Transverse colon (tissue), 4 donors: ENCODE results near the gene CDON. TPM values are rescaled to one million over a fixed set of nuclear protein-coding genes. Genes with fewer than 3 reads are reported as not detected.

Experiments
- DNase-seq: peaks from one replicate; pipeline ENCODE4 v3.0.0-alpha.2; 2019
- H3K27ac ChIP-seq, 4 donors: fragments of 200-600 bp; sonication (generic); 2 replicates each; pipeline ENCODE4 v1.5.1; 2016 to 2018; ENCODE audit warnings: inconsistent platforms in 4 of 4
- H3K27me3 ChIP-seq: fragments of 200-600 bp; sonication (generic); 2 replicates; pipeline ENCODE4 v1.5.1; 2017; ENCODE audit warnings: inconsistent platforms
- H3K36me3 ChIP-seq, 4 donors: fragments of 200-600 bp; sonication (generic); 2 replicates each; pipeline ENCODE4 v1.5.1; 2017 to 2019; ENCODE audit warnings: inconsistent platforms in 4 of 4
- H3K4me1 ChIP-seq, 4 donors: fragments of 200-600 bp; sonication (generic); 2 replicates each; pipeline ENCODE4 v1.5.1; 2017 to 2020; ENCODE audit warnings: inconsistent platforms in 4 of 4
- H3K4me3 ChIP-seq, 4 donors: fragments of 200-600 bp; sonication (generic); 1 replicate in 1 of 4; 2 replicates in 3 of 4; pipeline versions ENCODE4 v1.5.1 to v1.6.1; 2017 to 2019; ENCODE audit warnings: inconsistent platforms in 4 of 4
- H3K9me3 ChIP-seq, 2 donors: fragments of 200-600 bp; sonication (generic); 2 replicates each; pipeline ENCODE4 v1.5.1; 2017 to 2019; ENCODE audit warnings: inconsistent platforms in 2 of 2
- CTCF ChIP-seq, 5 experiments: fragments of 200-600 bp in 3 of 5; fragments of 450-650 bp in 2 of 5; sonication (generic) in 3 of 5; IDR thresholded peaks; 1 replicate in 2 of 5; 2 replicates in 3 of 5; pipeline ENCODE4 v1.5.1; 2016 to 2017; ENCODE audit warnings: antibody characterized with exemption in 5 of 5, inconsistent platforms in 3 of 5, mild to moderate bottlenecking in 2 of 5, moderate library complexity in 1 of 5
- EP300 ChIP-seq: sonication (generic); formaldehyde crosslinking; IDR thresholded peaks from one replicate; pipeline ENCODE4 v1.6.1; 2017; ENCODE audit warnings: antibody characterized with exemption, low read depth
- POLR2A ChIP-seq: fragments of 450-650 bp; IDR thresholded peaks from one replicate; pipeline ENCODE4 v1.6.1; 2016; ENCODE audit warnings: antibody characterized with exemption, mild to moderate bottlenecking, moderate library complexity
- POLR2AphosphoS5 ChIP-seq, 3 donors: sonication (generic); formaldehyde crosslinking; IDR thresholded peaks; one replicate each; pipeline ENCODE4 v1.6.1; 2016; ENCODE audit warnings: antibody characterized with exemption in 3 of 3
- WGBS, 2 donors: methylation state at CpG; one replicate each; pipeline ENCODE4 v1.1.5; 2018; ENCODE audit warnings: low coverage in 1 of 2; 5-methylcytosine and 5-hydroxymethylcytosine counted together
- in situ Hi-C, 4 donors: fragments of 200-750 bp; cut with MboI; loops; one replicate each; pipeline versions ENCODE4 v1.15.0 to v1.15.1; 2017; ENCODE audit warnings: low sequenced_read_pairs in 3 of 4, low pct_ligation_motif_present in 1 of 4, low pct_unique_long_range_greater_than_20kb in 1 of 4
- intact Hi-C: fragments of 100-400 bp; cut with DNase I; formaldehyde crosslinking; loops from one replicate; pipeline ENCODE4 v1.15.1; 2023; ENCODE audit warnings: low total_unique reads
- total RNA-seq, 4 donors: library from RNA; depleted of rRNA; stranded (reverse); fragments of >200 nt; gene quantifications; one replicate each; pipeline ENCODE4 v1.1.0, GENCODE V29; 2016

Gene CDON
- total RNA-seq, 4 donors from 2014 or later = 7.6 to 31.0 (median 9.9) TPM

- intact Hi-C loops (no loop called here), in situ Hi-C loops (no loop called here)
- no peak for DNase-seq
- TF ChIP-seq POLR2A (no peak), POLR2AphosphoS5 (IDR thresholded peaks at IDR 0.05) (no peak), EP300 (no peak), CTCF (IDR thresholded peaks at IDR 0.05) (no peak)
- H3K36me3 ChIP-seq = no peaks in the 10 kb centered on the region
- WGBS, 2 donors = 93 to 100% methylated on average over 2 to 5 of the region's 5 CpGs
- H3K27ac ChIP-seq = no peak overlapping the region
- H3K9me3 ChIP-seq = no peaks in the 10 kb centered on the region
- H3K27me3 ChIP-seq = no peaks in the 10 kb centered on the region
- no peak overlapping the region for H3K4me3 ChIP-seq
- no peaks in the 10 kb centered on the region for H3K4me1 ChIP-seq
Measured at GRCh38 chr11:125998267-125998666, 64.4 kb downstream of the CDON start.

- Histone ChIP-seq H3K27me3 (no peaks in the 10 kb centered on the region), H3K4me3 (no peak overlapping the region), H3K4me1 (no peaks in the 10 kb centered on the region), H3K27ac (no peak overlapping the region), H3K36me3 (no peaks in the 10 kb centered on the region), H3K9me3 (no peaks in the 10 kb centered on the region)
- TF ChIP-seq POLR2A (no peak), EP300 (no peak), POLR2AphosphoS5 (IDR thresholded peaks at IDR 0.05) (no peak), CTCF (IDR thresholded peaks at IDR 0.05) (no peak)
- in situ Hi-C loops (no loop called here), intact Hi-C loops (no loop called here)
- no peak for DNase-seq
- 63 to 69% methylated on average over 5 of the region's 5 CpGs for WGBS, 2 donors
Measured at GRCh38 chr11:125995313-125995712, 67.4 kb downstream of the CDON start.

GRCh38 chr11:125994509-125994908, 68.2 kb downstream of the CDON start:
- in situ Hi-C loops (no loop called here), intact Hi-C loops (no loop called here)
- no peaks in the 10 kb centered on the region for H3K27me3 ChIP-seq
- no peaks in the 10 kb centered on the region for H3K9me3 ChIP-seq
- H3K36me3 ChIP-seq = no peaks in the 10 kb centered on the region
- H3K4me3 ChIP-seq = no peak overlapping the region
- H3K27ac ChIP-seq = no peak overlapping the region
- no peak for DNase-seq
- WGBS, 2 donors = 33 to 62% methylated on average over 3 to 5 of the region's 5 CpGs
- no peaks in the 10 kb centered on the region for H3K4me1 ChIP-seq
- no peak for TF ChIP-seq EP300

GRCh38 chr11:125992893-125993292, 69.8 kb downstream of the CDON start:
- Histone ChIP-seq H3K36me3 (no peaks in the 10 kb centered on the region), H3K4me1 (no peaks in the 10 kb centered on the region), H3K27me3 (no peaks in the 10 kb centered on the region), H3K27ac (no peak overlapping the region), H3K4me3 (no peak overlapping the region), H3K9me3 (no peaks in the 10 kb centered on the region)
- intact Hi-C loops = no loop called here
- 88 to 92% methylated on average over 6 to 7 of the region's 7 CpGs for WGBS, 2 donors
- in situ Hi-C loops = no loop called here
- no peak for TF ChIP-seq EP300
- TF ChIP-seq POLR2AphosphoS5 (IDR thresholded peaks at IDR 0.05) = no peak
- no peak for DNase-seq

GRCh38 chr11:125990244-125990643, 72.4 kb downstream of the CDON start:
- no peaks in the 10 kb centered on the region for H3K36me3 ChIP-seq

More at GRCh38 chr11:125990244-125990643, 72.4 kb downstream of the CDON start:
- H3K9me3 ChIP-seq = no peaks in the 10 kb centered on the region
- H3K4me3 ChIP-seq = no peak overlapping the region
- in situ Hi-C loops (no loop called here), intact Hi-C loops (no loop called here)
- 47 to 57% methylated on average over 1 to 3 of the region's 3 CpGs for WGBS, 2 donors
- DNase-seq = no peak
- H3K27ac ChIP-seq = no peak overlapping the region
- TF ChIP-seq POLR2AphosphoS5 (IDR thresholded peaks at IDR 0.05) = no peak
- TF ChIP-seq EP300 = no peak
- TF ChIP-seq POLR2A = no peak
- no peak for TF ChIP-seq CTCF (IDR thresholded peaks at IDR 0.05)
- H3K4me1 ChIP-seq = no peaks in the 10 kb centered on the region
- H3K27me3 ChIP-seq = no peaks in the 10 kb centered on the region
